H1 (cell line): ENCODE data around the gene CNTN6. TPM values are rescaled to one million over a fixed set of nuclear protein-coding genes. Genes with fewer than 3 reads are reported as not detected.
"Not testable (repeated sequence)": the region's sequence is repeated elsewhere in the genome, so short reads cannot be mapped to it uniquely, and the experiment has no call there.

Experiments used
- CTCF ChIA-PET: fragments of 300-600 bp; sonication (Branson Sonifier 250); formaldehyde crosslinking; loops from one replicate; lab custom pipeline; 2021; ENCODE audit not compliant: partially characterized antibody; lab: Charles Lee
- POLR2A ChIA-PET: fragments of 300-600 bp; sonication (Branson Sonifier 250); formaldehyde crosslinking; loops from one replicate; lab custom pipeline; 2021; ENCODE audit warnings: inconsistent platforms; ENCODE audit not compliant: partially characterized antibody; lab: Charles Lee
- DNase-seq, 2 experiments: peaks; one replicate each; pipeline versions ENCODE4 v3.0.0 to v3.0.0-alpha.2; 2010 to 2022; ENCODE audit warnings: low spot score in 2 of 2, low read depth in 1 of 2, mixed read lengths in 1 of 2
- FAIRE-seq: peaks from 2 replicates; lab custom pipeline; 2011; peaks lifted over from hg19 to GRCh38; lab: Jason Lieb, UNC
- H2AFZ ChIP-seq: 2 replicates; pipeline ENCODE4 v1.8.1; 2012; ENCODE audit warnings: low read length, inconsistent platforms
- H2AK5ac ChIP-seq: 2 replicates; pipeline ENCODE4 v1.6.1; 2013; ENCODE audit warnings: low read depth, low read length
- H2BK120ac ChIP-seq: replicated peaks from 2 replicates; pipeline ENCODE3; 2013; ENCODE audit warnings: low read depth, low read length, inconsistent platforms
- H2BK12ac ChIP-seq: 2 replicates; pipeline ENCODE4 v1.6.1; 2013; ENCODE audit warnings: low read depth, low read length
- H2BK15ac ChIP-seq: 2 replicates; pipeline ENCODE4 v1.6.1; 2013; ENCODE audit warnings: low read length
- H2BK20ac ChIP-seq: 2 replicates; pipeline ENCODE4 v1.6.1; 2013; ENCODE audit warnings: low read length
- H2BK5ac ChIP-seq: 2 replicates; pipeline ENCODE4 v1.6.1; 2013; ENCODE audit warnings: low read depth, low read length
- H3K14ac ChIP-seq: 2 replicates; pipeline ENCODE4 v1.6.1; 2013; ENCODE audit warnings: inconsistent platforms; ENCODE audit not compliant: insufficient read length
- H3K18ac ChIP-seq: 2 replicates; pipeline ENCODE4 v1.6.1; 2013; ENCODE audit warnings: low read length; ENCODE audit errors: extremely low read depth
- H3K23ac ChIP-seq: 2 replicates; pipeline ENCODE4 v1.6.1; 2013; ENCODE audit warnings: inconsistent platforms; ENCODE audit not compliant: insufficient read length
- H3K23me2 ChIP-seq: 2 replicates; pipeline ENCODE4 v1.6.1; 2013; ENCODE audit warnings: low read depth, low read length
- H3K27ac ChIP-seq: 2 replicates; pipeline ENCODE4 v1.6.1; 2011; ENCODE audit warnings: low read depth, low read length, inconsistent platforms
- H3K27me3 ChIP-seq, 4 experiments: replicated peaks in 1 of 4; 1 replicate in 1 of 4; 2 replicates in 3 of 4; pipeline versions ENCODE4 v1.6.1 to v1.8.1; 2011 to 2013; ENCODE audit warnings: low read length in 3 of 4, mild to moderate bottlenecking in 3 of 4, inconsistent platforms in 2 of 4, mixed read lengths in 2 of 4, moderate library complexity in 1 of 4; ENCODE audit not compliant: control insufficient read depth in 3 of 4, insufficient read depth in 3 of 4; ENCODE audit errors: extremely low read depth in 1 of 4
- H3K36me3 ChIP-seq, 4 experiments: 2 replicates each; pipeline versions ENCODE4 v1.6.1 to v1.8.1; 2011 to 2013; ENCODE audit warnings: mild to moderate bottlenecking in 4 of 4, low read length in 3 of 4, moderate library complexity in 2 of 4, control low read depth in 1 of 4, inconsistent platforms in 1 of 4; ENCODE audit not compliant: insufficient read depth in 4 of 4, control insufficient read depth in 2 of 4
- H3K4ac ChIP-seq: replicated peaks from 2 replicates; pipeline ENCODE3; 2013; ENCODE audit warnings: low read length, low read depth, mixed read lengths, inconsistent platforms; ENCODE audit not compliant: insufficient read length
- H3K4me1 ChIP-seq, 4 experiments: replicated peaks in 1 of 4; 1 replicate in 1 of 4; 2 replicates in 3 of 4; pipeline versions ENCODE4 v1.6.1 to v1.8.1; 2011 to 2013; ENCODE audit warnings: low read length in 3 of 4, inconsistent platforms in 2 of 4, mixed read lengths in 1 of 4; ENCODE audit not compliant: insufficient read depth in 4 of 4, control insufficient read depth in 3 of 4
- H3K4me2 ChIP-seq, 2 experiments: 2 replicates each; pipeline versions ENCODE4 v1.6.1 to v1.8.1; 2011 to 2013; ENCODE audit warnings: low read depth in 2 of 2, low read length in 2 of 2, control low read depth in 1 of 2, inconsistent platforms in 1 of 2, mild to moderate bottlenecking in 1 of 2; ENCODE audit not compliant: insufficient read depth in 1 of 2
- H3K4me3 ChIP-seq, 4 experiments: fragments of 200-600, 300-600 bp in 1 of 4; sonication (generic), shearing (Covaris generic), sonication (Bioruptor Twin) in 1 of 4; 2 replicates each; pipeline versions ENCODE4 v1.5.1 to v1.8.1; 2011 to 2016; ENCODE audit warnings: low read length in 4 of 4, low read depth in 3 of 4, control low read depth in 2 of 4, inconsistent platforms in 2 of 4, mild to moderate bottlenecking in 2 of 4, mixed read lengths in 1 of 4, moderate library complexity in 1 of 4; ENCODE audit not compliant: insufficient read depth in 2 of 4; ENCODE audit errors: extremely low read depth in 1 of 4
- H3K56ac ChIP-seq: replicated peaks from 2 replicates; pipeline ENCODE3; 2013; ENCODE audit warnings: low read depth, mild to moderate bottlenecking, mixed read lengths, low read length, inconsistent platforms; ENCODE audit not compliant: insufficient read length
- H3K79me1 ChIP-seq: 2 replicates; pipeline ENCODE4 v1.6.1; 2013; ENCODE audit warnings: low read depth, low read length, control low read depth
- H3K79me2 ChIP-seq, 2 experiments: 2 replicates each; pipeline versions ENCODE4 v1.6.1 to v1.8.1; 2012 to 2013; ENCODE audit warnings: low read length in 2 of 2, mild to moderate bottlenecking in 2 of 2, inconsistent platforms in 1 of 2; ENCODE audit not compliant: insufficient read depth in 2 of 2, control insufficient read depth in 1 of 2
- H3K9ac ChIP-seq, 4 experiments: replicated peaks in 1 of 4; 1 replicate in 1 of 4; 2 replicates in 3 of 4; pipeline versions ENCODE4 v1.6.1 to v1.8.1; 2011 to 2013; ENCODE audit warnings: low read depth in 3 of 4, low read length in 3 of 4, control low read depth in 2 of 4, mild to moderate bottlenecking in 2 of 4, moderate library complexity in 2 of 4, inconsistent platforms in 1 of 4; ENCODE audit errors: extremely low read depth in 1 of 4
- H3K9me3 ChIP-seq, 2 experiments: 2 replicates each; pipeline versions ENCODE4 v1.6.1 to v1.8.1; 2012 to 2013; ENCODE audit warnings: mild to moderate bottlenecking in 2 of 2, moderate library complexity in 2 of 2, control low read depth in 1 of 2, inconsistent platforms in 1 of 2, low read depth in 1 of 2, low read length in 1 of 2, mixed read lengths in 1 of 2; ENCODE audit not compliant: insufficient read depth in 2 of 2
- H4K20me1 ChIP-seq, 2 experiments: replicated peaks in 1 of 2; 2 replicates each; pipeline versions ENCODE3 to v1.8.1; 2011 to 2013; ENCODE audit warnings: inconsistent platforms in 2 of 2, low read length in 2 of 2, mild to moderate bottlenecking in 1 of 2; ENCODE audit not compliant: insufficient read depth in 2 of 2, control insufficient read depth in 1 of 2
- H4K5ac ChIP-seq: 2 replicates; pipeline ENCODE4 v1.6.1; 2013; ENCODE audit warnings: low read length, low read depth, mixed read lengths, inconsistent platforms; ENCODE audit not compliant: insufficient read length
- H4K8ac ChIP-seq: 2 replicates; pipeline ENCODE4 v1.8.0; 2013; ENCODE audit warnings: mild to moderate bottlenecking, moderate library complexity, low read length, inconsistent platforms; ENCODE audit not compliant: insufficient read depth; ENCODE audit errors: extremely low read depth
- H4K91ac ChIP-seq: replicated peaks from 2 replicates; pipeline ENCODE3; 2013; ENCODE audit warnings: low read length, mixed read lengths, inconsistent platforms; ENCODE audit not compliant: insufficient read length
- WGBS, 2 experiments: shearing (Covaris generic) in 1 of 2; methylation state at CpG; one replicate each; pipeline versions ENCODE4 v1.1.6 to v1.1.7; 2013 to 2015; ENCODE audit warnings: low lambda C conversion rate in 2 of 2, mixed read lengths in 2 of 2, inconsistent platforms in 1 of 2, low coverage in 1 of 2, missing lambda C conversion rate in 1 of 2; ENCODE audit not compliant: insufficient replicate concordance in 2 of 2, insufficient coverage in 1 of 2, insufficient read length in 1 of 2; ENCODE audit errors: extremely low coverage in 1 of 2, missing lambda C conversion rate in 1 of 2; 5-methylcytosine and 5-hydroxymethylcytosine counted together
- polyA plus RNA-seq, 7 experiments: library from polyadenylated mRNA; depleted of rRNA in 3 of 7; stranded (reverse) in 5 of 7; unstranded in 2 of 7; fragments of >200 nt in 5 of 7; fragments of 200-250 nt in 2 of 7; gene quantifications; 1 replicate in 5 of 7; 2 replicates in 1 of 7; 4 replicates in 1 of 7; pipeline versions ENCODE4 v1.2.1 to v1.2.3, GENCODE V29; 2011 to 2013; ENCODE audit warnings: missing spikeins in 2 of 7, mixed read lengths in 2 of 7
- total RNA-seq: library from RNA; stranded (reverse); fragmentation: NEBNext Ultra II Directional; extraction: Animal tissue kit (Norgen Biotek cat#: 25700); gene quantifications from 2 replicates; pipeline ENCODE4 v1.2.1, GENCODE V29; 2021

CNTN6 gene
- total and polyA plus RNA-seq, 2 of the 8 experiments (the other 6 are each of a cell fraction or from before 2014, with no cell fraction given): not detected

GRCh38 chr3:1387396-1387905 lies 294.6 kb downstream of the CNTN6 start:
- H2BK15ac ChIP-seq, H2BK12ac ChIP-seq, H3K23me2 ChIP-seq, H2BK120ac ChIP-seq, H4K5ac ChIP-seq, H3K14ac ChIP-seq, H3K4me2 ChIP-seq, H3K4me3 ChIP-seq, FAIRE-seq, H2AFZ ChIP-seq, H3K18ac ChIP-seq, H3K27ac ChIP-seq, H2AK5ac ChIP-seq, H3K23ac ChIP-seq, H3K4ac ChIP-seq, H3K56ac ChIP-seq, H3K79me1 ChIP-seq, H3K36me3 ChIP-seq, H4K91ac ChIP-seq, H3K79me2 ChIP-seq, POLR2A ChIA-PET, H2BK5ac ChIP-seq, H3K9me3 ChIP-seq, H3K9ac ChIP-seq, H3K27me3 ChIP-seq, H4K20me1 ChIP-seq, H2BK20ac ChIP-seq, H4K8ac ChIP-seq, CTCF ChIA-PET, H3K4me1 ChIP-seq: not testable (repeated sequence)
- WGBS, 2 experiments: 91% methylated on average over 23 of the region's 23 CpGs; no CpG with 5 or more reads in 1 of the 2 experiments
- DNase-seq: peak in 1 of 2 experiments; percentile 48
